GM15510 (cell line): ENCODE measurements around the gene PEAR1.

ENCODE experiments used
- POLR2A ChIP-seq: IDR thresholded peaks from 3 replicates; pipeline ENCODE4 v1.6.1; 2011; ENCODE audit warnings: borderline replicate concordance; ENCODE audit not compliant: insufficient read length; ENCODE audit errors: extremely low read depth

PEAR1 gene, protein sequence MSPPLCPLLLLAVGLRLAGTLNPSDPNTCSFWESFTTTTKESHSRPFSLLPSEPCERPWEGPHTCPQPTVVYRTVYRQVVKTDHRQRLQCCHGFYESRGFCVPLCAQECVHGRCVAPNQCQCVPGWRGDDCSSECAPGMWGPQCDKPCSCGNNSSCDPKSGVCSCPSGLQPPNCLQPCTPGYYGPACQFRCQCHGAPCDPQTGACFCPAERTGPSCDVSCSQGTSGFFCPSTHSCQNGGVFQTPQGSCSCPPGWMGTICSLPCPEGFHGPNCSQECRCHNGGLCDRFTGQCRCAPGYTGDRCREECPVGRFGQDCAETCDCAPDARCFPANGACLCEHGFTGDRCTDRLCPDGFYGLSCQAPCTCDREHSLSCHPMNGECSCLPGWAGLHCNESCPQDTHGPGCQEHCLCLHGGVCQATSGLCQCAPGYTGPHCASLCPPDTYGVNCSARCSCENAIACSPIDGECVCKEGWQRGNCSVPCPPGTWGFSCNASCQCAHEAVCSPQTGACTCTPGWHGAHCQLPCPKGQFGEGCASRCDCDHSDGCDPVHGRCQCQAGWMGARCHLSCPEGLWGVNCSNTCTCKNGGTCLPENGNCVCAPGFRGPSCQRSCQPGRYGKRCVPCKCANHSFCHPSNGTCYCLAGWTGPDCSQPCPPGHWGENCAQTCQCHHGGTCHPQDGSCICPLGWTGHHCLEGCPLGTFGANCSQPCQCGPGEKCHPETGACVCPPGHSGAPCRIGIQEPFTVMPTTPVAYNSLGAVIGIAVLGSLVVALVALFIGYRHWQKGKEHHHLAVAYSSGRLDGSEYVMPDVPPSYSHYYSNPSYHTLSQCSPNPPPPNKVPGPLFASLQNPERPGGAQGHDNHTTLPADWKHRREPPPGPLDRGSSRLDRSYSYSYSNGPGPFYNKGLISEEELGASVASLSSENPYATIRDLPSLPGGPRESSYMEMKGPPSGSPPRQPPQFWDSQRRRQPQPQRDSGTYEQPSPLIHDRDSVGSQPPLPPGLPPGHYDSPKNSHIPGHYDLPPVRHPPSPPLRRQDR

DNA sequence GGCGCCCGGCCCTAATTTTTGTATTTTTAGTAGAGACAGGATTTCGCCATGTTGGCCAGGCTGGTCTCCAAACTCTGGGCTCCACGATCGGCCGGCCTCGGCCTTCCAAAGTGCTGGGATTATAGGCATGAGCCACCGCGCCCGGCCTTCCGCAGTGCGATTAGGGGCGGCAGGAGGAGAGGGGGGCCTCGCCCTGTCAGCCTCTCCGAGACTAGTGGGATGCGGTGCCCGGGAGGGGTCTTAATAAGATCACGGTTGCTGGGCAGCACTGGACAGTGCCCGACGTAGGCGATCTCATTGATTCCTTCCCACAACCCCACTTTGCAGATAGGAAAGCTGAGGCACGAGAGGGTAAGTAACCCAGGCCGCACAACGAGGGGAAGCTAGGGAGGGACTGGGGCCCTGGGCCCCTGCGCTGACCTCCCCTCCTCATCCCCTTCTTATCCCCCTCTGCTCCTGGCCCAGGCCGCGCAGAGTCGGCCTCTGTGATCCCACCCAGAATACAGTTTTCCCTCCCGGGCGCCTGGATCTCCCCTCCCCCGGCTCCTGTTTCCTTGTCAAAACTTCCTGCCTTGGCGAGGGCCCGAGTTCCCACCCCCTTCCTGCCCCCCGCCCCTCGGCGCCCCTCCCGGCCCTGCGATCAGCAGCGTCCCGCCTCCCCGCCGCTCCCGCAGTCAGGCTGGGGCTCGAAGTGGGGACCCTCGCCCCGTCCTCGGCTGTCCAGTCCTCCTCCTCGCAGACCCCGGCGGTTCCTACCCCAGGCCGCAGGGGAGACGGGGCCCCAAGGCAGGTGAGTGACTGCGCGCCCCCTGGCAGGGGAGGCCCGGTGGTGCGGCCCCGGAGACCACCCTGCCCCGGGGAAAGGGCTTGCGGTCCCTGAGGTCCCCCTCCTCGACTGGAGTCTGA lies at the start of gene PEAR1:
Gene PEAR1 (plus strand): TSS at position 671 of the 906 bp plus-strand sequence. CDS start 10,209 bp downstream, outside the sequence.
- TF ChIP-seq POLR2A = no peak

DNA sequence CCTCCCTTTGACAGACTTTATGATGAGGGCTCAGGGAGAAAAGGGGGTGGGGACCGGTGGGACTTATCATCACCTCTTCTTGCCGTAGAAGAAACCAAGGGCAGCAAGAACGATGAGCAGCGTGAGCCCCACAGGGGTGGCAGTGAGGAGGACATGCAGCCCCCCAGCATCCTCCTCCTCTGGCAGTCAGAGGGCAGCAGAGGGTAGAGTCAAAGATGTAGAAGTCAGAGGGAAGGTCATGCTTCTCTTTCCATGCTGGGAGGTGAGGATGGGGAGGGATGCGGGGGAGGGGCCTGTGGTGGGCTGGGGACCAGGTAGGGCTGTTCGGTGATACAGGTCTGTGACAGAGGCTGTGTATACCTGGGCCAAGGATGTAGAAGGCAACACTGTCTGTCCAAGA lies 49.4 kb upstream of the PEAR1 start:
- TF ChIP-seq POLR2A = no peak

DNA sequence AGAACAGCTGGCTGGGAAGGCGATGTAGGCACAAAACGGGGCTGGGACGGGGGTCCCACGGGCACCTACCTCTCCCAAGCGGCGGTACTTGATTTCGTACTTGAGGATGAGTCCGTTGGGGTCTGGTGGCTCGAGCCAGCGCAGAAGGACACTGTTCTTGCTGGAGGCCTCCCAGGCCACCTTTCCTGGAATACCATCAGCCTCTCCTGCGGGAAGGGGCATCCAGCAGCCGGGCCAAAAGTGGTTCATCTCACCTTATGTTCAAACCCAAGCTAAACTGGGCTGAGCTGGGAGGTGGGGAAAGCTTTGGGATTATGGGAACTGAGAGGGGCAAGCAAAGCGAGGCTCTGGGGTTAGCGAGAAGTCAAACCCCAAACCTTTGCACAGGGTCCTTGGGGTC lies 48.9 kb upstream of the PEAR1 start:
- TF ChIP-seq POLR2A = no peak

DNA sequence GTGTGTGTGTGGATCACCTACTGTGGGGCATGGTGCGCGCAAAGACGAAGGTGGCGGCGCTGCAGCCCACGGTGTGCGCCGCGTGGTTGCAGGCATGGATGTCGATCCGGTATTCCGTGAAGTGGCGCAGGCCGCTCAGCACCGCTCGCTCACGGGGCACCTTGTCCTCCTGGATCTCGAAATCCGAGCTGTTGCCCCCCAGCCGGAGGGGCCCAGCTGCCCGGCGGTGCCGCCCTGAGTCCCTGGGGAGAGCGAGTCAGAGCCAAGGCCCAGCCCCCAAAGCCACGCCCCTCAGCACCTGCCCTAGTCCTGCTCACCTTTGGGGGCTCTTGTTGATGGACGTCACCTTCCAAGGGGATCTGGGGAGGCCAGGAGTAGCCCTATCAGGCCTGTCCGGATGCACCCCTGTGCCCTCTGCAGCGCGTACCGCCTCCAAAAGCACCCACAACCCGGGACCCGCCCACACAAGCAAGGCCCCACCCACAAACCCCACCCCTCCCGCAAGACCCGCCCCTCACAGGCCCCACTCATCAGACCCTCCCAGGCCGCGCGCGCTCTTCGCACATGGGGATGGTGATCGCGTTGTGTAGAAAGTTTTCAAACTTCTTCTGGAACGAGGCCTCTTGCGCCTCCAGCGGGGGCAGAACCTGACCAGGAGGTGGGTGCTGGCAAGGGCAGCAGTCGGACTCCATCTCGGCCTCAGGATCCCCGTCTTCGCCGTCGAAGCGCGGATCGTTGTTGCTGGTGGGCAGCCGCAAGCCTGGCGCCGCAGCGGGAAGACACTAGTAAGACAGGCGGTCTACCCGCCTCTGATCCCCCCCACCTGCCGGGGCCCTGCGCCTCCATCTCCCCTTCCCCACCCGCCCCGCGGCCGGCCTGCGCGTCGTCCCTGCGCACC lies 48.2 kb upstream of the PEAR1 start:
- TF ChIP-seq POLR2A = no peak

DNA sequence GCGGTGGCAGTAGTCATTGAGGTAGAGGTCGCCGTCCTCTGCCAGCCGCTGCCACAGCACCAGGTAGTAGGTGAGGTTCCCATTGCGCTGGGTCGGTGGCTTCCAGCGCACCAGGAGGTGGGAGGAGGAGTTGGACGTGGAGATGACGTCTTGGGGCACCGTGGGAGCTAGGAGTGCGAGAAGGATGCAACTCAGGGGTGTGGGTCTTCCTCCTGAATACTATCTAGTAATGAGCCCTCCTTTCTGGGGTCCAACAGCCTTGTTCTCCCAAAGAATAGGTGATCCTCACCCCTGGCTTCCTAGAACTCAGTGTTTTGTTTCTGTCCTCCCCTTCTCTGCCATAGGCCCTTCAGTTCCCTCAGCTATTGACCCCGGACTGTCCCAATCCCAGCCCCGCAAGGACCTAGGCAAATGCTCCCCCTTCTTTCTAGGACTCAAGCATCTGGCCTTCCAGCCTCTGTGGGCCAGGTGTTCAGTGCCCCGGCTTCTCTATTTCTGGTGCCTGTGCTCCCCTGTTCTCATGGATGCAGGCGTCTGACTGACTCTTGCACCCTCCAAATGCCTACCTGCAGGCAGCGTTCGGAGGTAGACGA lies 47.5 kb upstream of the PEAR1 start:
- no peak for TF ChIP-seq POLR2A

DNA sequence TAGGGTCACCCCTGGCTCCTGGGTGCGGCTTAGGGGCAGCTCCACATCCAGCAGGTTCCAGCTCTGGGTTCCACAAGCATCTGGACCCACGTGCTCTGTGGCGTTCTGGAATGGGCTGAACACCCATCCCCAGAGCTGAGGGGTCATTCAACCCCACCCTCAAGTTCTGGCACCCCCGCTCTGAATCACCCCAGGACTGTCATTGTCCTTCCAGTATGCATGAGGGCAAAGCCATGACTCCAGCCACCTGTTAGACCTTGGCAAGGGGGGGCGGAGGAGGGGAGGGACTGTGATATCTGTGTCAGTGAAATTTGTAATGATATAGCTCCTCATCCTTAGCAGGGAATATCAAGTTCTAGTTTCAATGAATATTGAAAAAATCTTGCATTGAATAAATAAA lies 46.9 kb upstream of the PEAR1 start:
- TF ChIP-seq POLR2A = no peak

DNA sequence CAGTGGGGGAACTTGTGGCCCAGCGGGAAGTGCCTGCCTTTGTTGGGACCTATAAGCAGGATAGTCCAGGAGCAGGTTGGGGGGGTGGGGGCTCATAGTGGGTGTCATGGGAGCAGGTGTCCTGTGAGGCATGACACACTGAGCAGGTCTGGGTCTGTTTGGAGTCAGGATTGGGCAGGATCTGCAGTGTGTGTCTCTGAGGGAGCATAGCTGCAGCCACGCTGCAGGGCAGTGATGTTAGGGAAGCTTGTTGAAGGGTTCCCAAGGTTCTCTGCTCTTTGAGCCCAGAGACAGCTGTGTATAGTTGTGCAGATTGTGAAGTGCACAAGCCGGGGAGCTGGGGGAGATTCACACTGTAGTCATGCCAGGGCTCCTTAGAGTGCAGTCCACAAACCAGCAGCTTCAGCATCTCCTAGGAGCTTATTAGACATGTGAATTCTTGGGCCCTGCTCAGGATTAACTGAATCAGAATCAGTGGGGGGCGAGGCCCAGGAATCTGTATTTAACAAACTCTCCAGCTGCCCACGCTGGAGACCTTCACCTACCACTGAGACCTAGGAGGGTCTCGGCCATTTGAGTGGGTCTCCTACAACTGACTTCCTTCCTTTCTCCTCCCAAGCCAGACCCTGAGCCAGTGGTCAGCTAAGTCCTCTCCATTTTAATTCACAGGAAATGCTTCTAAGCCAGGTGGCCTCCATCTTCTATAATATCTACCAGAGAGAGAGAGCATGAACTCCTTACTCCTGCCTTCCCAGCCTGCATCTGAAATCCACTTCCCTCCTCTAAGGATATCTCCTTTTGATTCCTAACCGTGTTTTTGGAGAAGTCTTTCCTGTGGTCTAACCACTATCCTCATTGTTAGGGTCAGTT lies 45.7 kb upstream of the PEAR1 start:
- TF ChIP-seq POLR2A = no peak

DNA sequence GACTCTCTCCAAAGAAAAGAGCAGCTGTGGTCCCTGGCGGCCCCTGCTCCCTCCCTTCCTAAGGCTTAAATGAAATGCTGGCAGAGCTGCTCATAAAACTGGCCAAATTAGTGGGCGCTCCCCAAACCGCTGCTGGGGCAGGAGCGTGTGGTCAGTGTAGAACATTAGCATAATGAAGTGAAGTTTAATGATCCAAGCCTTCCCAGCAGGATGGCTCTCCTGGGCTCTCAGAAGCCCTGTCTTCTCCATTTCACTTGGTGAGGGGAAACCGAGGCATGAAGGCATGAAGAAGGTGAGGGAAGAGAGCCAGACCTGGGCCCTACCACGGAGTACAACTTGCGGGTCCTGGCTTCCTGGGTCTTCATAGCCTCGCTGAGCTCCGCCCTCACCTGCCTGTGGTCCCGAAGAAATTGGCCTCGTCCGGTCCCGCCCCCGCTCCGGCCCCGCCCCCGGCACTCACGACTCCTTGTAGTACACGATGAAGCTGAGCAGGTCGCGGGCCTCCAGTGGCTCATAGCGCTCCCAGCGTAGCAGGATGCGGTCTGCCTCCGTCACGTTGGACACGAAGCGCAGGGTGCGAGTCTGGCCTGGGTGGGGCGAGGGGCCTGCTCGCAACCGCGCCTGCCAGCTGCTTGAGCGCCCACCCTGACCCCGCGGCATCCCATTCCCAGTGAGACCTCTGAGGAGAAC lies 44.9 kb upstream of the PEAR1 start:
- no peak for TF ChIP-seq POLR2A

DNA sequence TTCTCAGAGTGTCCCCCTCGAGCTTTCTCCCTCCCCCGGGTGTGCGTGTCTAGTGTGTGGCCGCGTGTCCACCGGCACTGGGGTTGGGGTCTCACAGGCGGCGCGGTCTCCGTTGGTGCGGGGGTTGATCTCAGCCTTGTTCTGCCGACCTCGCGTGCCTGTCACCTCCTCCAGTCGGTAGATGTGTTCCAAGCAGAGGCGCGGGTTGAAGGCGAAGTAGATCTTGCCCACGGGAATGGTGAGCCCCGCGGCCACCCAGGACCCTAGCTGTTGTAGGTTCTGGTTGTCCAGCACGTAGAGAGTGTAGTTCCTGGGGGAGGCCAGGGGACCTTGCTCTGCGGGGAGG lies 44.4 kb upstream of the PEAR1 start:
- no peak for TF ChIP-seq POLR2A

DNA sequence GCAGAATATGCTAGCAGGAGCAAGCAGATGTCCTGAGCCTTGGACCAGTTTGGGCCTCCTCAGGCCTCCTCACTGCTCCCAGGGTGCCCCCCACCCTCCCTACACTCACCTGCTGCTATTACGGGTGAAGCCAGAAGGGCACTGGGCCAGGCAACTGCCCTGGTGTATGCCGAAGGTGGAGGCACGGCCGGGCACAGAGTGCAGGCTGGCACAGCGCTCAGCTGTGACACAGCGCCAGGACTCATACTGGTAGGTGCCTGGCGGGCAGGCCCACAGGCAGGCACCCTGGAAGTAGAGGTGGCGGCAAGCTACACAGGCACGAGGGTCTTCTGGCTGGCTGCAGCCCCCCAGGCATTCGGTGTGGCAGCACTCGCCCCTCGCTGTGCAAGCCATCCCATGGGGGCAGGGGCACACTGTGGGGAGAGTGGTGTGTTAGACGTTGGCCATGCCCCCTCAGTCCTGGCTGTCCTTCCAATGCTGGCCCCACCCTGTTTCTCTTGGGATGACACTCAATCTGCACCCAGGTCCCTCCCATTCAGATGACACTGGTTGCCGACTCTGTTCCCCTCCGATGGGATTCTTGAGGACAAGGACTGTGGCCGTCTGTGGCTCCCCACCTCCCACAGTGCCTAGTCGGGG lies 41.6 kb upstream of the PEAR1 start:
- no peak for TF ChIP-seq POLR2A

DNA sequence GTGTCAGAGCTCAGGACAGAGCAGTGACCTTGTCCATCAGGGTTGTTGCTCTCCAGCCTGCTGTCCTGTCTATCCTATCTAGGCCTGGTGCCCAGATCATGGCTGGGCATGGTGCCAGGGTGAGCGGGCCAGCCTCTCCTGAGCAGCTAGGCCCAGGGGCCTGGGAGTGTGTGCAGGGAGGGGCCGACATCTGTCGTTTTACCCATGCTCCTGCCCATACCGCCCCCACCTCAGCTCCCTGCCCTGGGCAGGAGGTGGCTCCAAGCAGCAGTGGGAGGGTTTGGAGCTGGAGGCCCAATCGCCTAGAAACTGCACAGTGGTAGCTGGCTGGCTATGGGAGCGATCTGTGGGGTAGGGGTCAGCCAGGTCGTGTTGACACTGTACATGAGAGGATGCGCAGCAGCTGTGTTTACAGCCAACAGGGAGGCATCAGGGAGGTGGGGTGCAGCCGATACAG lies 41.1 kb upstream of the PEAR1 start:
- no peak for TF ChIP-seq POLR2A
